Stimulated activated memory B cell treated with anti-CD40 and anti-IgM and Interleukin-4, amounts not matched to agents 10 μg/mL and 1 μg/mL and 100 μg/mL, for 72 hours (primary cell): Measurements from ENCODE around the gene MKNK1.

ENCODE experiments used
- ATAC-seq: fragments of 150-1000 bp; cut with Tn5 transposase; 2 replicates; pipeline ENCODE4 v1.10.0; 2021
- H3K27ac Mint-ChIP-seq: one replicate; pipeline ENCODE4 v1.8.0; 2022; ENCODE audit warnings: mild to moderate bottlenecking, mixed read lengths
- H3K27me3 Mint-ChIP-seq: one replicate; pipeline ENCODE4 v1.8.0; 2022; ENCODE audit warnings: mixed read lengths
- H3K36me3 Mint-ChIP-seq: one replicate; pipeline ENCODE4 v1.8.0; 2022; ENCODE audit warnings: mixed read lengths
- H3K4me1 Mint-ChIP-seq: one replicate; pipeline ENCODE4 v1.8.0; 2022; ENCODE audit warnings: mixed read lengths
- H3K4me3 Mint-ChIP-seq: one replicate; pipeline ENCODE4 v1.8.0; 2022; ENCODE audit warnings: mild to moderate bottlenecking, moderate library complexity, mixed read lengths
- H3K9me3 Mint-ChIP-seq: one replicate; pipeline ENCODE4 v1.8.0; 2022; ENCODE audit warnings: mixed read lengths

MKNK1 gene

GRCh38 chr1:46532498-46533178 lies 71.4 kb downstream of the MKNK1 start:
- no peak overlapping the region for H3K27ac Mint-ChIP-seq
- H3K27me3 Mint-ChIP-seq: peaks cover 68% of the 10 kb centered on the region
- peaks cover 4% of the 10 kb centered on the region for H3K9me3 Mint-ChIP-seq
- no peak overlapping the region for H3K4me3 Mint-ChIP-seq
- H3K4me1 Mint-ChIP-seq: peaks cover 6% of the 10 kb centered on the region
- ATAC-seq: peak; percentile 79
- no peaks in the 10 kb centered on the region for H3K36me3 Mint-ChIP-seq

- Mint-ChIP-seq H3K4me3 (no peak overlapping the region), H3K27ac (no peak overlapping the region), H3K4me1 (peaks cover 6% of the 10 kb centered on the region), H3K36me3 (no peaks in the 10 kb centered on the region), H3K27me3 (peaks cover 67% of the 10 kb centered on the region), H3K9me3 (peaks cover 4% of the 10 kb centered on the region)
- no peak for ATAC-seq
These were observed 72.0 kb downstream of the MKNK1 start for GRCh38 chr1:46532095-46532494.

- Mint-ChIP-seq H3K27me3 (peaks cover 67% of the 10 kb centered on the region), H3K36me3 (no peaks in the 10 kb centered on the region), H3K27ac (no peak overlapping the region)
These were observed 73.2 kb downstream of the MKNK1 start for GRCh38 chr1:46530791-46531409.

DNA sequence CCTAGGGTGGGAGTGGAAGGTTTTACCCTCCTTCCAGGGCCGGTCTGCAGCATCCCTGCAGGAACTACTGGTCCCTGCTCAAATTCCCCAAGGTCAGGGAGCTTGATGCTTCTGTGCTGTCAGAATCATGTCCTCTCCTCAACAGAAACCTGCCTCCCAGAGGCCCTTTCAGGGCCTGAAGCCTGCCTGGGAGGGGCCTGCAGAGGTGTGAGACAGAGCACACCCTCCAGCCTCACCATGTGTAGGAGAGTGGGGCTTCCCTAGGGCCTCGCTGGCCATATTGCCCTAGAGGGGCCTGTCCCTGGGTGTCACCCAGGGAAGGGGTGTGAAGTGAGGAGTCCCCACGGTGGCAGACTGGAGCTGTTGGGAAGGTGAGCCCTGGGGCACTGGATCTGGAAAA lies 73.8 kb downstream of the MKNK1 start:
- no peak overlapping the region for H3K27ac Mint-ChIP-seq
- peaks cover 6% of the 10 kb centered on the region for H3K4me1 Mint-ChIP-seq
- H3K36me3 Mint-ChIP-seq: no peaks in the 10 kb centered on the region
- H3K27me3 Mint-ChIP-seq: peaks cover 73% of the 10 kb centered on the region
- no peak overlapping the region for H3K4me3 Mint-ChIP-seq
- no peaks in the 10 kb centered on the region for H3K9me3 Mint-ChIP-seq
- ATAC-seq: no peak

More at GRCh38 chr1:46530791-46531409, 73.2 kb downstream of the MKNK1 start:
- no peak overlapping the region for H3K4me3 Mint-ChIP-seq
- peaks cover 6% of the 10 kb centered on the region for H3K4me1 Mint-ChIP-seq
- no peaks in the 10 kb centered on the region for H3K9me3 Mint-ChIP-seq
- ATAC-seq: no peak

DNA sequence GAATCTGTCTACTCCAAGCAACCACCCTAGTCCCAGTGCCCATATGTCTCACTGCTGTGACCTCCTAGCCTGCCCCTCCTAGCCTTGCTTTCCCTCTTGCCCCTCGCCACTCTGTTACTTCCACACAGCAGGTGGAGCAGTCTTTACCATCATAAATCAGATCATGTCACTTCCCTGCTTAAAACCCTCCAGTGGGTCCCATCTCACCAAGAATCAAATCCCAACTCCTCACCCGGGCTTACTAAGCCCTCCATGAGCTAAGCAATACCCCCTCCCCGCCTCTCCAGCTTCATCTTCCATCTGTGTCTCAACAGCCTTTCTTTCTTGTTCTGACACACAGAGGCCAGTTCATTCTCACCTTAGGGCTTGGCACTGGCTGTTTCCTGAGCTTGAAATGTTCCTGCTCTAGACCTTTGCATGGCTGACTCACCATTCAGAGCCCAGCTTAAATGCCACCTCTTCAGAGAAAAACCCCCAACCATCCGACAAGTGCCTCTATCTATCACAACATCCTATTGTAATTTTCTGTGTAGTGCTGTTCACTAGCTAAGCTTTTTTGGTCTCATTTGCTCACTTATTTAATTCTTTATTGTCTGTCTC lies 74.9 kb downstream of the MKNK1 start:
- Mint-ChIP-seq H3K36me3 (no peaks in the 10 kb centered on the region), H3K27ac (no peak overlapping the region), H3K4me1 (peaks cover 6% of the 10 kb centered on the region), H3K4me3 (no peak overlapping the region), H3K9me3 (no peaks in the 10 kb centered on the region), H3K27me3 (peaks cover 82% of the 10 kb centered on the region)
- ATAC-seq: no peak

DNA sequence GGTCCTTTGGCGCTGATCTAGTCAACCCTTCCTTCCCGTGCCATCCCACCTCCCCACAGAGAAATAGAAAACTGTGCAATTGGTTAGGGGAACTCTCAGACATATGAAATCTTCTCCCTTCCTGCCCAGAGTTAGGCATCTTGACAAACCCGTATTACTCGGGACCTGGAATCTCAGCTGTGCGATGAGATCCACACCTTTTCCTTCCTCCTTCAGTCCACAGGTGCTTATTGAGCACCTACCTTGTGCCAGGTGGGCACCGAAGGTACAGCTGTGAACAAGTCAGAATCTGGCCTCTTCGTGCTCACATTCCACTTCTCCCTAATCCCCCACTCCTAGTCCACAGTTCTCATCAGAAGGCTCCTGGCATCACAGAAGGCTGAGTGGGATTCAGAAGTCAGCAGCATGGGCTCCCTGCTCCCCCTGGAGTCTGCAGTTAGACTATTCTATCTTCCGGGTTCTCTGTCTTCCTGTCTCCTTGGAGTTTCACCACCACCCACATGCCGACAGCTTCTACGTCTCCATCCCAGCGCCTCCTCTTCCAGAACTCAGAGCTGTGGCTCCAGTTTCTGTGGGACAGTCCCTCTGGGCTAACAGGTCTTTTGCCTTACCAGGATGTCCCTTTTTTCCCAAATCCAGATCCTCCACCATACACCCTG lies 75.6 kb downstream of the MKNK1 start:
- Mint-ChIP-seq H3K4me1 (peaks cover under 1% of the 10 kb centered on the region), H3K27ac (no peak overlapping the region), H3K36me3 (no peaks in the 10 kb centered on the region), H3K4me3 (no peak overlapping the region), H3K27me3 (peaks cover 75% of the 10 kb centered on the region), H3K9me3 (no peaks in the 10 kb centered on the region)
- ATAC-seq: no peak

DNA sequence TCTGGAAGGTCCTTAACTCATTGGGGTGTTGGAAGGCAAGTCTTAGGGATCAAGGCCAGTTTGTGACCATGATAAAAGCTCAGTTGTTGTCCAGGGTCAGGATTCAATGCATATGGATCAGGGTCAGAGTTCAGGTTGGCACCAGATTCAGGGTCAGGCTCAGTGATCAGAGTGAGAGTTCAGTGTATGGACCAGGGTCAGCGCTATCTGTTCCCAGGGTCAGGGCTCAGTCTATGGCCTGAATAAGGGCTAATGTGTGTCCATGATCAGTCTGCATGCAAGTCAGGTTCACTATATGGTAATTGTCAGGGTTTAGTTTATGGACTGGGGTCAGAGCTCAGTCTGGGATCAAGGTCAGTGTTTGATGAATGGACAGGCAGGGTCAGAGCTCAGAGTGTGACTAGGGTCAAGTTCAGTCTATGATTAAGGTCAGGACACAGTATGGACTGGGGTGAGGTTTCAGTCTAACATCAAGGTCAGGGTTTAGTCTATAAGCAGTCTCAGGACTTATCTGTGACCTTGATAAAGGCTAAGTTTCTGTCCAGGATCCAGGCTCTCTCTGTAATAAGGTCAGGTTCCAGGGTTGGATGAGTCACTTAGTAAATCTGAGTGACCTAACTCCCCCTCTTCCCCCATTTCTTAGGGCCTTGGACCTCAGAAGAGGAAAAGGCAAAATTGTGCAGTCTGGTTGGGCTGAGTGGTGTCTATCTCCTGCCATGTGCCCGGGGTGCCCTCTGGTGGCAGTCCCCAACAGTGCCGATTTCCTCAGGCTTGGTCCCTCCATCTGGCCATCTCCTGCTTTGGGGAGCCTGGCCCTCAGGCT lies 76.4 kb downstream of the MKNK1 start:
- peak; percentile 60 for ATAC-seq
- H3K4me1 Mint-ChIP-seq: no peaks in the 10 kb centered on the region
- no peaks in the 10 kb centered on the region for H3K36me3 Mint-ChIP-seq
- H3K27ac Mint-ChIP-seq: no peak overlapping the region
- H3K9me3 Mint-ChIP-seq: no peaks in the 10 kb centered on the region
- H3K4me3 Mint-ChIP-seq: no peak overlapping the region
- peaks cover 74% of the 10 kb centered on the region for H3K27me3 Mint-ChIP-seq

- no peak for ATAC-seq
- H3K4me3 Mint-ChIP-seq: no peak overlapping the region
- no peaks in the 10 kb centered on the region for H3K36me3 Mint-ChIP-seq
- H3K4me1 Mint-ChIP-seq: no peaks in the 10 kb centered on the region
- H3K9me3 Mint-ChIP-seq: no peaks in the 10 kb centered on the region
- no peak overlapping the region for H3K27ac Mint-ChIP-seq
- peaks cover 69% of the 10 kb centered on the region for H3K27me3 Mint-ChIP-seq
These were observed 77.3 kb downstream of the MKNK1 start for GRCh38 chr1:46526691-46527291.

DNA sequence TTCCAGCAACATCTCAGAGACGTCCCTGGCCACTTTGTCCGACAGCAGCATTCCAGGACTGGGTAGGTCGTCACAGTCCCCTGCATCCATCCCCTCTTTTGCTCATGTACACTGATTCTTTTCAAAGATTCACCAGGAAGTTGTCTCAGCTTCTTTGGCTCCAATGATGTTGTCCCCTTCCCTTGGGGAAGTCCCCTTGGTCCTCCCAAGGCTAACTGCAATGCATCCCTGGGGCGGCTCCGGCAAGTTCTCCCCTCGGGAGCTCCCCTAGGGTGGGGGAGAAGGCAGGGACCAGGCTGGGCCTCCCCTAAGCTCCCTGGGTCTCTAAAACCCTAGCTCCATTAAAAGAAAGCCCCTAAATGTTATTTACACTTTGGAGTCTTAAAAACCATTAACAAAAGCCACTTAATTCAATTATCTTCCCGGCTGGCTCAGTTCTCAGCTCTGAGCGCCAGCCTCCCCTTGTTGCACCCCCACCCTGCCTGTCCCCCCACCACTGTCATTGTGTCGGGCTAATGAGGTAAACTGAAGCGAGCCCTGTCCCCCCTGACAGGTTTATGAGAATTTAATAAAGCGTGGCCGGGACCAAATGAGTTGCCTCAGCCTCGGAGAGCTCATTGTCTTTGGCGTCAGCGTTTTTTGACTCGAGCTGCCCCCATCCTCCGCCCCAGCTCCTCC lies 77.9 kb downstream of the MKNK1 start:
- Mint-ChIP-seq H3K4me3 (no peak overlapping the region), H3K4me1 (no peaks in the 10 kb centered on the region), H3K36me3 (no peaks in the 10 kb centered on the region), H3K27ac (no peak overlapping the region), H3K9me3 (no peaks in the 10 kb centered on the region), H3K27me3 (peaks cover 63% of the 10 kb centered on the region)
- ATAC-seq: no peak

GRCh38 chr1:46525253-46525983 lies 78.7 kb downstream of the MKNK1 start:
- no peak for ATAC-seq
- H3K27me3 Mint-ChIP-seq: peaks cover 61% of the 10 kb centered on the region
- H3K9me3 Mint-ChIP-seq: no peaks in the 10 kb centered on the region
- H3K36me3 Mint-ChIP-seq: no peaks in the 10 kb centered on the region
- H3K4me1 Mint-ChIP-seq: no peaks in the 10 kb centered on the region
- H3K4me3 Mint-ChIP-seq: no peak overlapping the region
- no peak overlapping the region for H3K27ac Mint-ChIP-seq

DNA sequence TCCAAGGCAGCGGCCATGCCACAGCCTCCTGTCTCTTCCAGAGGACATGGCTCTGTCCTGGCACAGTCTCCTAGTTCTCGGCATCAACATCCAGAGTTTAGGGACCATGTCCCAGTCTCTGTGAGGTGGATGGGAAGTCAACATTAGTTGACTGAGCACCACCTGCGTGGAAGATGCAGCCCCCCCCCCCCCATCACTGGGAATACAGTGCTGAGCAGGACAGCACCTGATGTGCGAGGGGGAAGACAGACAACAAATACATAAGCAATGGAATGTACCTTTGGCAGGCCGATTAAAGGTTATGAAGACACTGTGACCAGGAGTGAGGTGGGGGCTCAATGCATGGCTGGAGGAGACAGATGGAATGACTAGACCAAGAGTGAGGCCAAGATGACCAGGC lies 79.2 kb downstream of the MKNK1 start:
- no peak overlapping the region for H3K4me3 Mint-ChIP-seq
- H3K36me3 Mint-ChIP-seq: no peaks in the 10 kb centered on the region
- H3K27me3 Mint-ChIP-seq: peaks cover 61% of the 10 kb centered on the region
- no peak overlapping the region for H3K27ac Mint-ChIP-seq
- H3K9me3 Mint-ChIP-seq: no peaks in the 10 kb centered on the region
- no peak for ATAC-seq
- H3K4me1 Mint-ChIP-seq: no peaks in the 10 kb centered on the region

GRCh38 chr1:46523496-46524353 lies 80.3 kb downstream of the MKNK1 start:
- no peaks in the 10 kb centered on the region for H3K36me3 Mint-ChIP-seq
- no peak overlapping the region for H3K4me3 Mint-ChIP-seq
- H3K4me1 Mint-ChIP-seq: no peaks in the 10 kb centered on the region
- H3K9me3 Mint-ChIP-seq: no peaks in the 10 kb centered on the region
- ATAC-seq: no peak
- H3K27ac Mint-ChIP-seq: no peak overlapping the region
- peaks cover 57% of the 10 kb centered on the region for H3K27me3 Mint-ChIP-seq

GRCh38 chr1:46522969-46523320 lies 81.1 kb downstream of the MKNK1 start:
- Mint-ChIP-seq H3K27ac (no peak overlapping the region), H3K27me3 (peaks cover 57% of the 10 kb centered on the region), H3K9me3 (no peaks in the 10 kb centered on the region), H3K4me1 (no peaks in the 10 kb centered on the region), H3K4me3 (no peak overlapping the region), H3K36me3 (no peaks in the 10 kb centered on the region)
- ATAC-seq: no peak
